Mucosa of rectum (tissue), 2 donors: ENCODE measurements around the gene TMEM14B.
"Not testable (repeated sequence)": the region's sequence is repeated elsewhere in the genome, so short reads cannot be mapped to it uniquely, and the experiment has no call there.

Source experiments
- H3K27ac ChIP-seq, 2 donors: one replicate each; pipeline ENCODE4 v1.7.0; 2013; ENCODE audit warnings: inconsistent platforms in 2 of 2, low read depth in 2 of 2, low read length in 2 of 2
- H3K27me3 ChIP-seq, 2 donors: one replicate each; pipeline ENCODE4 v1.7.0; 2013; ENCODE audit warnings: low read length in 2 of 2; ENCODE audit not compliant: control insufficient read depth in 2 of 2, insufficient read depth in 2 of 2
- H3K36me3 ChIP-seq, 2 donors: one replicate each; pipeline ENCODE4 v1.7.0; 2013; ENCODE audit warnings: low read length in 2 of 2; ENCODE audit not compliant: control insufficient read depth in 2 of 2, insufficient read depth in 2 of 2
- H3K4me1 ChIP-seq, 2 donors: one replicate each; pipeline ENCODE4 v1.7.0; 2013; ENCODE audit warnings: low read length in 2 of 2, mild to moderate bottlenecking in 1 of 2; ENCODE audit not compliant: control insufficient read depth in 2 of 2, insufficient read depth in 2 of 2
- H3K4me3 ChIP-seq, 2 donors: one replicate each; pipeline ENCODE4 v1.7.0; 2013; ENCODE audit warnings: low read length in 2 of 2
- H3K9ac ChIP-seq, 2 donors: one replicate each; pipeline ENCODE4 v1.7.0; 2013; ENCODE audit warnings: low read length in 2 of 2, low read depth in 1 of 2, mild to moderate bottlenecking in 1 of 2
- H3K9me3 ChIP-seq, 2 donors: one replicate each; pipeline ENCODE4 v1.7.0; 2013; ENCODE audit warnings: low read length in 2 of 2; ENCODE audit not compliant: control insufficient read depth in 2 of 2
- donor health status: healthy.
- donor health status: Normal muscosa, but diverticular disease.

Gene TMEM14B

GRCh38 chr6:10723567-10723881 is 24.1 kb upstream of the TMEM14B start:
- Histone ChIP-seq H3K4me3 (peak overlapping the region; percentile 73 to 94), H3K9me3 (no peaks in the 10 kb centered on the region)

GRCh38 chr6:10725044-10725443 is 22.6 kb upstream of the TMEM14B start:
- Histone ChIP-seq H3K27me3 (no peaks in the 10 kb centered on the region), H3K9ac (no peak overlapping the region), H3K4me1 (peaks cover 14 to 20% of the 10 kb centered on the region in 2 donors), H3K9me3 (no peaks in the 10 kb centered on the region), H3K4me3 (no peak overlapping the region), H3K27ac (no peak overlapping the region), H3K36me3 (peaks cover 21 to 38% of the 10 kb centered on the region in 2 donors)

More at GRCh38 chr6:10723567-10723881, 24.1 kb upstream of the TMEM14B start:
- Histone ChIP-seq H3K36me3 (peaks cover 20 to 25% of the 10 kb centered on the region in 2 donors), H3K9ac (peak overlapping the region; percentile 84 to 93), H3K27ac (peak overlapping the region; percentile 81 to 91), H3K27me3 (no peaks in the 10 kb centered on the region), H3K4me1 (peaks cover 14 to 20% of the 10 kb centered on the region in 2 donors)

- Histone ChIP-seq H3K9ac (no peak overlapping the region), H3K27ac (no peak overlapping the region), H3K27me3 (no peaks in the 10 kb centered on the region), H3K36me3 (peaks cover 27 to 44% of the 10 kb centered on the region in 2 donors), H3K4me3 (no peak overlapping the region), H3K9me3 (no peaks in the 10 kb centered on the region), H3K4me1 (peaks cover 14 to 20% of the 10 kb centered on the region in 2 donors)
These were observed 21.9 kb upstream of the TMEM14B start for GRCh38 chr6:10725716-10726115.

- H3K9me3 ChIP-seq: no peaks in the 10 kb centered on the region
- peaks cover 39 to 56% of the 10 kb centered on the region in 2 donors for H3K36me3 ChIP-seq
- H3K9ac ChIP-seq: no peak overlapping the region
- H3K27ac ChIP-seq: no peak overlapping the region
- H3K27me3 ChIP-seq: no peaks in the 10 kb centered on the region
- no peaks in the 10 kb centered on the region for H3K4me1 ChIP-seq
- no peak overlapping the region for H3K4me3 ChIP-seq
These were observed 17.4 kb upstream of the TMEM14B start for GRCh38 chr6:10730254-10730653.

GRCh38 chr6:10733151-10733715 is 14.4 kb upstream of the TMEM14B start:
- Histone ChIP-seq H3K27me3 (no peaks in the 10 kb centered on the region), H3K36me3 (peaks cover 26 to 38% of the 10 kb centered on the region in 2 donors), H3K27ac (no peak overlapping the region), H3K4me1 (no peaks in the 10 kb centered on the region), H3K9me3 (no peaks in the 10 kb centered on the region), H3K9ac (no peak overlapping the region), H3K4me3 (no peak overlapping the region)

- H3K36me3 ChIP-seq: peaks cover 23 to 33% of the 10 kb centered on the region in 2 donors
- no peaks in the 10 kb centered on the region for H3K9me3 ChIP-seq
- no peaks in the 10 kb centered on the region for H3K4me1 ChIP-seq
- no peak overlapping the region for H3K27ac ChIP-seq
- H3K4me3 ChIP-seq: no peak overlapping the region
- H3K27me3 ChIP-seq: no peaks in the 10 kb centered on the region
- H3K9ac ChIP-seq: no peak overlapping the region
These were observed 13.7 kb upstream of the TMEM14B start for GRCh38 chr6:10733863-10734262.

GRCh38 chr6:10736731-10737130 is 10.9 kb upstream of the TMEM14B start:
- Histone ChIP-seq H3K27ac (no peak overlapping the region), H3K27me3 (no peaks in the 10 kb centered on the region), H3K4me3 (no peak overlapping the region), H3K36me3 (peaks cover 13 to 15% of the 10 kb centered on the region in 2 donors), H3K4me1 (no peaks in the 10 kb centered on the region), H3K9me3 (no peaks in the 10 kb centered on the region), H3K9ac (no peak overlapping the region)

GRCh38 chr6:10740061-10740460 is 7.5 kb upstream of the TMEM14B start:
- Histone ChIP-seq H3K9ac (no peak overlapping the region), H3K27me3 (no peaks in the 10 kb centered on the region), H3K27ac (no peak overlapping the region), H3K4me3 (no peak overlapping the region), H3K36me3 (peaks cover 0 to 2% of the 10 kb centered on the region in 2 donors), H3K4me1 (no peaks in the 10 kb centered on the region), H3K9me3 (no peaks in the 10 kb centered on the region)

GRCh38 chr6:10741643-10742042 is 6.0 kb upstream of the TMEM14B start:
- H3K4me1 ChIP-seq, H3K36me3 ChIP-seq, H3K9ac ChIP-seq, H3K27me3 ChIP-seq, H3K27ac ChIP-seq, H3K9me3 ChIP-seq, H3K4me3 ChIP-seq: not testable (repeated sequence)

GRCh38 chr6:10742251-10742650 is 5.4 kb upstream of the TMEM14B start:
- Histone ChIP-seq H3K9me3 (no peaks in the 10 kb centered on the region), H3K27ac (no peak overlapping the region), H3K27me3 (no peaks in the 10 kb centered on the region), H3K9ac (no peak overlapping the region), H3K36me3 (peaks cover 0 to 2% of the 10 kb centered on the region in 2 donors), H3K4me3 (no peak overlapping the region), H3K4me1 (peaks cover 0 to 4% of the 10 kb centered on the region in 2 donors)

- no peaks in the 10 kb centered on the region for H3K9me3 ChIP-seq
- H3K4me3 ChIP-seq: no peak overlapping the region
- no peaks in the 10 kb centered on the region for H3K27me3 ChIP-seq
- H3K27ac ChIP-seq: no peak overlapping the region
- peaks cover 5 to 6% of the 10 kb centered on the region in 2 donors for H3K4me1 ChIP-seq
- H3K36me3 ChIP-seq: peaks cover 0 to 2% of the 10 kb centered on the region in 2 donors
- no peak overlapping the region for H3K9ac ChIP-seq
These were observed 4.1 kb upstream of the TMEM14B start for GRCh38 chr6:10743515-10743914.
